Measurements from ENCODE around the gene RRH.
A peak's percentile ranks its signal among the peaks of the same experiment; 100 is the strongest.

GRCh38 chr4:109873791-109874514, 46.2 kb downstream of the RRH start:
- TF ChIP-seq CTCF (IDR thresholded peaks at IDR 0.05) (peak in 1 of 4 experiments; percentile 18), POLR2A (IDR thresholded peaks at IDR 0.05) (no peak), POLR2AphosphoS5 (IDR thresholded peaks at IDR 0.05) (peak; percentile 23)

All from prostate gland (tissue), 2 donors.